DOHH2 (cell line): ENCODE measurements around the gene CBFA2T3.
"Not testable (repeated sequence)": the region's sequence is repeated elsewhere in the genome, so short reads cannot be mapped to it uniquely, and the experiment has no call there.

Experiments
- H3F3A ChIP-seq: fragments of 200-600 bp; sonication (generic), shearing (Covaris generic); 2 replicates; pipeline ENCODE4 v1.6.0; 2016; ENCODE audit warnings: antibody characterized with exemption, mild to moderate bottlenecking; ENCODE audit not compliant: control insufficient read depth, insufficient read depth
- H3K27ac ChIP-seq: fragments of 200-600 bp; sonication (generic); 2 replicates; pipeline ENCODE4 v1.5.1; 2014; ENCODE audit warnings: low read depth, mild to moderate bottlenecking, low read length, moderate library complexity
- H3K27me3 ChIP-seq: fragments of 200-600 bp; sonication (generic); 2 replicates; pipeline ENCODE4 v1.6.1; 2014; ENCODE audit warnings: mild to moderate bottlenecking, low read length, mixed read lengths; ENCODE audit not compliant: control insufficient read depth
- H3K36me3 ChIP-seq: fragments of 200-600 bp; sonication (generic); 2 replicates; pipeline ENCODE4 v1.6.1; 2014; ENCODE audit warnings: mild to moderate bottlenecking, low read length, moderate library complexity, mixed read lengths; ENCODE audit not compliant: control insufficient read depth
- H3K4me1 ChIP-seq: fragments of 200-600 bp; sonication (generic); 2 replicates; pipeline ENCODE4 v1.6.1; 2014; ENCODE audit warnings: mild to moderate bottlenecking, low read length, mixed read lengths; ENCODE audit not compliant: control insufficient read depth
- H3K4me2 ChIP-seq: fragments of 200-600 bp; sonication (generic); 2 replicates; pipeline ENCODE4 v1.6.0; 2014; ENCODE audit warnings: mild to moderate bottlenecking, low read length, moderate library complexity
- H3K4me3 ChIP-seq: fragments of 200-600 bp; sonication (generic); 2 replicates; pipeline ENCODE4 v1.5.1; 2014; ENCODE audit warnings: mild to moderate bottlenecking, low read length, mixed read lengths
- H3K79me2 ChIP-seq: fragments of 200-600 bp; sonication (generic); 2 replicates; pipeline ENCODE4 v1.6.1; 2014; ENCODE audit warnings: mild to moderate bottlenecking, low read length, mixed read lengths; ENCODE audit not compliant: control insufficient read depth
- H3K9me2 ChIP-seq: fragments of 200-600 bp; sonication (generic); replicated peaks from 2 replicates; pipeline ENCODE4 v1.6.1; 2014; ENCODE audit warnings: mild to moderate bottlenecking, low read length, mixed read lengths; ENCODE audit not compliant: control insufficient read depth
- H3K9me3 ChIP-seq: fragments of 200-600 bp; sonication (generic); 2 replicates; pipeline ENCODE4 v1.6.1; 2014; ENCODE audit warnings: antibody characterized with exemption, low read length, mixed read lengths; ENCODE audit not compliant: control insufficient read depth, insufficient read depth
- H4K20me1 ChIP-seq: fragments of 200-600 bp; sonication (generic); 2 replicates; pipeline ENCODE4 v1.6.0; 2014; ENCODE audit warnings: low read depth, mild to moderate bottlenecking, antibody characterized with exemption, low read length, moderate library complexity; ENCODE audit not compliant: control insufficient read depth, insufficient read depth
- CTCF ChIP-seq: fragments of 200-600 bp; sonication (generic); IDR thresholded peaks from one replicate; pipeline ENCODE4 v1.5.1; 2014; ENCODE audit warnings: antibody characterized with exemption, mild to moderate bottlenecking, low read depth, low read length; ENCODE audit not compliant: poor library complexity, severe bottlenecking
- EZH2phosphoT487 ChIP-seq: fragments of 200-600 bp; sonication (generic); IDR thresholded peaks from 2 replicates; pipeline ENCODE4 v1.6.1; 2017; ENCODE audit warnings: borderline replicate concordance, mild to moderate bottlenecking, antibody characterized with exemption, low read length, moderate library complexity, mixed read lengths

The CBFA2T3 gene

DNA sequence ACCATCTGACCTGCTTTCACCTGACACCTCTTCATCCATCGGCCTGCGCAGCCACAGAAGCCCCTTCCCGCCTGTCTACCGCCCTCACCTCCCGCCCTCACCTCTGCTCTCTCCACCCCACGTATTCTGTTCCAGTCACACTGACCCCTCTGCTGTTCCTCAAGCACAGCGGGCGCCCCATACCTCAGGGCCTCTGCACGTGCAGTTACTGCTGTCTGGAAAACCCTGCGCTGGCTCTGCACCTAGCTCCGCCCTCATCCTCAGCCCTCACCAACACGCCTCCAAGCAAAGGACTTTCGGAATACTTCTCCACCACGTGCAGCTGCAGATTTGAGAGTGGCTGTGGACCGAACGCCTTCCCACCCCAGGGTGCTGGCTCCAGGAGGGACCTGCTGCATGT, 85.9 kb downstream of the CBFA2T3 start:
- Histone ChIP-seq H3K4me1 (no peaks in the 10 kb centered on the region), H3K36me3 (peaks cover 43% of the 10 kb centered on the region), H4K20me1 (no peaks in the 10 kb centered on the region)

GRCh38 chr16:88889702-88890352, 87.2 kb downstream of the CBFA2T3 start:
- not testable (repeated sequence) for H3K4me3 ChIP-seq, H4K20me1 ChIP-seq, H3K9me2 ChIP-seq, H3K27me3 ChIP-seq, H3K4me2 ChIP-seq, H3K27ac ChIP-seq, H3K79me2 ChIP-seq, H3F3A ChIP-seq, H3K9me3 ChIP-seq, H3K4me1 ChIP-seq
- H3K36me3 ChIP-seq, result peaks cover 50% of the 10 kb centered on the region

More for the DNA sequence above, 85.9 kb downstream of the CBFA2T3 start:
- TF ChIP-seq EZH2phosphoT487 (no peak), CTCF (no peak)
- H3K79me2 ChIP-seq, result no peaks in the 10 kb centered on the region
- no peaks in the 10 kb centered on the region for H3K9me2 ChIP-seq
- H3K4me3 ChIP-seq, result no peak overlapping the region
- no peaks in the 10 kb centered on the region for H3K27me3 ChIP-seq
- no peak overlapping the region for H3K4me2 ChIP-seq
- H3F3A ChIP-seq, result no peaks in the 10 kb centered on the region
- no peak overlapping the region for H3K27ac ChIP-seq
- H3K9me3 ChIP-seq, result peaks cover 3% of the 10 kb centered on the region; the same call in 1 of the 2 replicates

GRCh38 chr16:88888461-88889387, 88.3 kb downstream of the CBFA2T3 start:
- Histone ChIP-seq H3F3A (no peaks in the 10 kb centered on the region), H3K9me3 (no peaks in the 10 kb centered on the region), H4K20me1 (no peaks in the 10 kb centered on the region), H3K4me1 (no peaks in the 10 kb centered on the region), H3K27ac (no peak overlapping the region), H3K4me2 (no peak overlapping the region), H3K27me3 (no peaks in the 10 kb centered on the region), H3K4me3 (no peak overlapping the region), H3K79me2 (no peaks in the 10 kb centered on the region), H3K36me3 (peaks cover 61% of the 10 kb centered on the region), H3K9me2 (no peaks in the 10 kb centered on the region)
- TF ChIP-seq EZH2phosphoT487, result no peak
- no peak for TF ChIP-seq CTCF

DNA sequence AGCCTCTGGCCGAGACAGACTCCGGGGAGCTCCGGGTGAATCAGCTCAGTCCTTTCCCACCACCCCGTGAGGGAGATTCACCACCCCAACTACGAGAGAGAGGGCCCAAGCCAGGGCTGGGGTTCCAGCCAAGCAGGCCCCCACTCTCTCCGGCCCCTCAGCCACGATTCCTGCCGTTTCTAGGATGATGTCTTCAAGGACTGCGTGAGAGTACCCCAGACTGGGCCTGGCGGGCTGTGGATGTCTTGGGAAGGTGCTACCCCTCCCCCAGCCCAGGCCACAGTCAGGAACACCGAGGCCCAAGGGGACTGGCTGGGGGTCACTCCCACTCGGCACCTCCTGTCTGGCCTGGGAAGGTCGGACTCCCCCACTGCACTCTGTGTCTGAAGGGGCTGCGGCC, 89.0 kb downstream of the CBFA2T3 start:
- Histone ChIP-seq H3K27me3 (no peaks in the 10 kb centered on the region), H3K79me2 (no peaks in the 10 kb centered on the region), H3K9me2 (no peaks in the 10 kb centered on the region), H3K4me3 (no peak overlapping the region), H3F3A (no peaks in the 10 kb centered on the region), H3K36me3 (peaks cover 67% of the 10 kb centered on the region), H3K27ac (no peak overlapping the region), H4K20me1 (no peaks in the 10 kb centered on the region), H3K4me1 (no peaks in the 10 kb centered on the region), H3K9me3 (no peaks in the 10 kb centered on the region), H3K4me2 (no peak overlapping the region)
- no peak for TF ChIP-seq EZH2phosphoT487
- TF ChIP-seq CTCF, result no peak
